HepG2 (cell line): ENCODE measurements around the gene THAP3. TPM values are rescaled to one million over a fixed set of nuclear protein-coding genes. Genes with fewer than 3 reads are reported as not detected.

Experiments used
- ATAC-seq: fragments of 200-7000 bp; cut with Tn5 transposase; 3 replicates; pipeline ENCODE4 v1.9.1; 2020; ENCODE audit warnings: mild to moderate bottlenecking, moderate library complexity
- BruUV-seq: library from RNA; stranded (reverse); fragments of 400-500 nt; replicated peaks from 2 replicates; lab custom pipeline; 2021; lab: Mats Ljungman, UMichigan
- CTCF ChIA-PET: fragments of 300-600 bp; formaldehyde crosslinking; extraction: SDS; loops from one replicate; lab custom pipeline; 2021; ENCODE audit warnings: low total read pairs, inconsistent platforms, low intra/inter-chr PET ratio; lab: Yijun Ruan, JAX
- POLR2A ChIA-PET: fragments of 350-600 bp; sonication (Branson Sonifier 250); formaldehyde crosslinking; loops from one replicate; lab custom pipeline; 2020; ENCODE audit warnings: antibody characterized with exemption, inconsistent platforms; lab: Yijun Ruan, JAX
- DNase-seq: peaks from one replicate; pipeline ENCODE4 v3.0.0-alpha.2; 2015; ENCODE audit warnings: low spot score
- FAIRE-seq: peaks from 3 replicates; lab custom pipeline; 2011; peaks lifted over from hg19 to GRCh38; lab: Jason Lieb, UNC
- H2AFZ ChIP-seq: one replicate; pipeline ENCODE4 v1.6.1; 2011; ENCODE audit warnings: low read length, inconsistent platforms
- H3K27ac ChIP-seq: fragments of 300-600 bp; 3 replicates; pipeline ENCODE4 v1.8.0; 2011; ENCODE audit warnings: mixed run types, mild to moderate bottlenecking, mixed read lengths, low read length, inconsistent platforms; ENCODE audit not compliant: insufficient read depth; ENCODE audit errors: extremely low read length
- H3K27me3 ChIP-seq, 2 experiments: fragments of 200-600 bp in 1 of 2; 2 replicates in 1 of 2; 3 replicates in 1 of 2; pipeline versions ENCODE4 v1.6.0 to v1.8.0; 2011; ENCODE audit warnings: low read length in 2 of 2, mild to moderate bottlenecking in 2 of 2, moderate library complexity in 2 of 2, inconsistent platforms in 1 of 2; ENCODE audit not compliant: insufficient read depth in 2 of 2, control insufficient read depth in 1 of 2
- H3K36me3 ChIP-seq, 2 experiments: fragments of 200-600 bp in 1 of 2; replicated peaks in 1 of 2; 2 replicates in 1 of 2; 3 replicates in 1 of 2; pipeline versions ENCODE4 v1.5.1 to v1.8.0; 2011; ENCODE audit warnings: low read length in 2 of 2, inconsistent platforms in 1 of 2; ENCODE audit not compliant: insufficient read depth in 2 of 2, control insufficient read depth in 1 of 2
- H3K4me1 ChIP-seq: 2 replicates; pipeline ENCODE4 v1.5.1; 2012; ENCODE audit warnings: low read length, inconsistent platforms; ENCODE audit not compliant: insufficient read depth
- H3K4me2 ChIP-seq: 2 replicates; pipeline ENCODE4 v1.6.0; 2011; ENCODE audit warnings: low read depth, low read length, inconsistent platforms
- H3K4me3 ChIP-seq, 3 experiments: fragments of 200-600 bp in 1 of 3; sonication (generic), shearing (Covaris generic) in 1 of 3; replicated peaks in 1 of 3; 2 replicates each; pipeline ENCODE4 v1.5.1; 2011 to 2016; ENCODE audit warnings: low read length in 3 of 3, inconsistent platforms in 2 of 3, low read depth in 2 of 3, mild to moderate bottlenecking in 2 of 3, control low read depth in 1 of 3, mixed read lengths in 1 of 3; ENCODE audit not compliant: insufficient read depth in 1 of 3
- H3K79me2 ChIP-seq: one replicate; pipeline ENCODE4 v1.6.1; 2011; ENCODE audit warnings: low read length, inconsistent platforms; ENCODE audit not compliant: insufficient read depth
- H3K9ac ChIP-seq: 2 replicates; pipeline ENCODE4 v1.6.0; 2011; ENCODE audit warnings: mild to moderate bottlenecking, low read depth, low read length, inconsistent platforms; ENCODE audit not compliant: insufficient read depth
- H3K9me3 ChIP-seq: 2 replicates; pipeline ENCODE4 v1.5.1; 2012; ENCODE audit warnings: mild to moderate bottlenecking, low read length
- H4K20me1 ChIP-seq: 2 replicates; pipeline ENCODE4 v1.6.0; 2011; ENCODE audit warnings: inconsistent platforms, mild to moderate bottlenecking, low read length, moderate library complexity; ENCODE audit not compliant: insufficient read depth
- ADNP ChIP-seq: sonication (generic); formaldehyde crosslinking; IDR thresholded peaks from 2 replicates; pipeline ENCODE4 v1.4.0; 2020; ENCODE audit warnings: missing genetic modification reagents
- AKAP8 ChIP-seq: sonication (generic); formaldehyde crosslinking; IDR thresholded peaks from 2 replicates; pipeline ENCODE4 v1.5.1; 2020; ENCODE audit warnings: mild to moderate bottlenecking, missing genetic modification reagents
- CBFB ChIP-seq: sonication (generic); formaldehyde crosslinking; IDR thresholded peaks from 2 replicates; pipeline ENCODE4 v1.4.0; 2020; ENCODE audit warnings: missing genetic modification reagents
- CENPT ChIP-seq: sonication (generic); formaldehyde crosslinking; IDR thresholded peaks from 2 replicates; pipeline ENCODE4 v1.8.0; 2022; ENCODE audit warnings: low read depth, mild to moderate bottlenecking, moderate library complexity, missing genetic modification reagents
- GABPB1 ChIP-seq: IDR thresholded peaks from 2 replicates; pipeline ENCODE4 v1.6.1; 2016; ENCODE audit warnings: mild to moderate bottlenecking, missing genetic modification reagents, moderate library complexity, missing compliant biosample characterization
- GATAD1 ChIP-seq: IDR thresholded peaks from 2 replicates; pipeline ENCODE4 v1.6.1; 2016; ENCODE audit warnings: missing genetic modification reagents, missing compliant biosample characterization
- HIVEP1 ChIP-seq: sonication (generic); formaldehyde crosslinking; IDR thresholded peaks from 2 replicates; pipeline ENCODE4 v1.4.0; 2020; ENCODE audit warnings: mild to moderate bottlenecking, missing genetic modification reagents
- MXD1 ChIP-seq: sonication (generic); formaldehyde crosslinking; IDR thresholded peaks from 2 replicates; pipeline ENCODE4 v1.4.0; 2020; ENCODE audit warnings: mild to moderate bottlenecking, missing genetic modification reagents
- SNAPC5 ChIP-seq: sonication (generic); formaldehyde crosslinking; IDR thresholded peaks from 2 replicates; pipeline ENCODE4 v1.8.1; 2023; ENCODE audit warnings: mild to moderate bottlenecking, missing genetic modification reagents, borderline replicate concordance
- SP4 ChIP-seq: sonication (generic); formaldehyde crosslinking; IDR thresholded peaks from 2 replicates; pipeline ENCODE4 v1.8.1; 2023; ENCODE audit warnings: mild to moderate bottlenecking, missing genetic modification reagents
- SPEN ChIP-seq: sonication (generic); formaldehyde crosslinking; IDR thresholded peaks from 2 replicates; pipeline ENCODE4 v1.5.1; 2020; ENCODE audit warnings: low read depth, mild to moderate bottlenecking, missing genetic modification reagents
- TMF1 ChIP-seq: sonication (generic); formaldehyde crosslinking; IDR thresholded peaks from 2 replicates; pipeline ENCODE4 v1.8.1; 2022; ENCODE audit warnings: low read depth, missing genetic modification reagents
- ZFX ChIP-seq: sonication (generic); formaldehyde crosslinking; IDR thresholded peaks from 2 replicates; pipeline ENCODE4 v1.4.0; 2020; ENCODE audit warnings: mild to moderate bottlenecking, low read depth, missing genetic modification reagents, moderate library complexity
- ZNF501 ChIP-seq: sonication (generic); formaldehyde crosslinking; IDR thresholded peaks from 2 replicates; pipeline ENCODE4 v1.5.1; 2020; ENCODE audit warnings: mild to moderate bottlenecking, moderate library complexity, missing genetic modification reagents
- ZNF724P ChIP-seq: sonication (generic); formaldehyde crosslinking; IDR thresholded peaks from 2 replicates; pipeline ENCODE4 v1.8.0; 2022; ENCODE audit warnings: missing genetic modification reagents, borderline replicate concordance
- WGBS: methylation state at CpG from one replicate; pipeline ENCODE4 v1.1.6; 2017; ENCODE audit warnings: low lambda C conversion rate; 5-methylcytosine and 5-hydroxymethylcytosine counted together
- in situ Hi-C: cut with HindIII; loops from 2 replicates; pipeline ENCODE4 v1.10.0; 2017; ENCODE audit warnings: low pct_unique_long_range_greater_than_20kb; ENCODE audit not compliant: extremely low pct_ligation_motif_present
- intact Hi-C: fragments of 100-400 bp; cut with micrococcal nuclease; formaldehyde crosslinking; loops from one replicate; pipeline ENCODE4 v1.10.0; 2022; ENCODE audit not compliant: unreplicated experiment
- polyA plus RNA-seq, 8 experiments: library from polyadenylated mRNA; depleted of rRNA in 3 of 8; stranded (reverse) in 7 of 8; unstranded in 1 of 8; fragments of >200 nt; fragmentation: Illumina TruSeq in 4 of 8; extraction: Trizol in 4 of 8; gene quantifications; 2 replicates each; pipeline versions ENCODE4 v1.2.1 to v1.2.3, GENCODE V29; 2011 to 2016; ENCODE audit warnings: low read depth in 4 of 8, missing spikeins in 1 of 8, mixed read lengths in 1 of 8; ENCODE audit not compliant: insufficient read depth in 1 of 8
- total RNA-seq, 5 experiments: library from RNA; depleted of rRNA; stranded (reverse); fragments of >200 nt; fragmentation: Illumina TruSeq; extraction: Trizol; gene quantifications; 2 replicates each; pipeline ENCODE4 v1.2.3, GENCODE V29; 2016; ENCODE audit warnings: low read depth in 1 of 5
- TF ChIP-seq, protein P1 (sequence below): sonication (generic); formaldehyde crosslinking; IDR thresholded peaks from 2 replicates; pipeline ENCODE4 v1.5.0; 2020; ENCODE audit warnings: mild to moderate bottlenecking, missing genetic modification reagents, moderate library complexity
- TF ChIP-seq, protein P2 (sequence below): sonication (generic); formaldehyde crosslinking; IDR thresholded peaks from 2 replicates; pipeline ENCODE4 v1.5.0; 2020; ENCODE audit warnings: mild to moderate bottlenecking, missing genetic modification reagents, borderline replicate concordance

THAP3 gene
- total and polyA plus RNA-seq, 2 of the 13 experiments (the other 11 are each of a cell fraction or from before 2014, with no cell fraction given), result 10.3 to 14.9 TPM

DNA sequence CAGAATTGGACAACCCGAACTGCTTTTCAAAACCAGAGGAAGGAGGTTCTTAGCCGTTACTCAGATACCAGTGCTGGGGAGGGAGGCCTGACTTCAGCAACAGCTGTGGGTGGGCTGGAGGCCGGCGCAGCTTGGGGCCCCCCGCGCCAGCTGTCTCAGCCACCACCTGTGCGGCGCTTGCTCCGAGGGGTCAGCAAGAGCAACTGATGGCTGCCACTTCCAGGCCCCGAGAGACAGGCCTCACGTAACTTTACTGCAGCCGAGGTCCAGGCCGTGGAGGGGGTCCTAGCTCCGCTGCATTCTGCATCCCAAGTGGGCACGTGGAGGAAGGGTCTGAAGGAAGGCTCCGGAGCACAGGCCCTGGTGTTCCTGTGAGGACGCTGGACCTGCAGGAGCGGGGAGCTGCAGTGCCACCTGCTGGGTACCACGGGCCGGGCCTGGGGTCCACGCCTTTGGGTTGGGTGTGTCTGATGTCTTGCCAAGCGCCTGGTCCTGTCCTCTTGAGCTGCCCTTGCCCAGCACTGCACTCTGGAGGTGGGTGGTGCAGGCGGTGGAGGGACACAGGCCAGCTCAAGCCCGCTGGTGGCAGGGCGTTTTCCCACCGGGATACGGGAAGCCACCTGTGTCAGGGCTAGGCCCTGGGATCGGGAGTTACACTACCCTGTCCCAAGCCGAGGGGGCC is 9.8 kb downstream of the THAP3 start:
- H3K27ac ChIP-seq, result no peak overlapping the region
- in situ Hi-C loops, result no loop called here
- no peaks in the 10 kb centered on the region for H3K27me3 ChIP-seq
- intact Hi-C loops, result loop anchor here (1.0 kb wide), 1 partner anchor 32 kb away; the partner anchor contains the start of gene KLHL21
- peaks cover 8% of the 10 kb centered on the region; the same call in 1 of the 2 replicates for H4K20me1 ChIP-seq
- no peak overlapping the region for H3K4me3 ChIP-seq
- ChIA-PET POLR2A (interaction anchor here (0.7 kb wide), 1 partner anchor 55 kb away, joined by 3 read pairs; the partner anchor contains the start of gene ZBTB48), CTCF (interaction anchor here (0.9 to 2.1 kb wide), 2 partner anchors 54 to 80 kb away, joined by 3 to 11 read pairs; partner anchors contain the start of genes NOL9 and TAS1R1)
- no peaks in the 10 kb centered on the region for H3K79me2 ChIP-seq
- H3K36me3 ChIP-seq, result peaks cover 34 to 74% of the 10 kb centered on the region in 2 experiments; a peak in 4 of 5 replicates
- FAIRE-seq, result peak; percentile 47
- H3K4me1 ChIP-seq, result no peaks in the 10 kb centered on the region
- H3K9me3 ChIP-seq, result no peaks in the 10 kb centered on the region
- no peak overlapping the region for H2AFZ ChIP-seq
- H3K4me2 ChIP-seq, result no peak overlapping the region
- peak; percentile 40 for DNase-seq
- H3K9ac ChIP-seq, result no peak overlapping the region
- ATAC-seq, result peak; percentile 83
- 84% methylated on average over 18 of the region's 29 CpGs for WGBS
- BruUV-seq, result TSS peak; percentile 59
- TF ChIP-seq CENPT (CRISPR knock-in tag), result 0 out of 2 replicates have a peak, but pooled peaks have one; percentile 35
- TF ChIP-seq GABPB1 (CRISPR knock-in tag), result peak; percentile 25; the same call in 1 of the 2 replicates
- TF ChIP-seq SP4 (CRISPR knock-in tag), result no peak
- no peak for TF ChIP-seq CBFB (CRISPR knock-in tag)
- TF ChIP-seq ADNP, result no peak
- TF ChIP-seq TMF1 (CRISPR knock-in tag), result 0 out of 2 replicates have a peak, but pooled peaks have one; percentile 46
- TF ChIP-seq, protein P1, sequence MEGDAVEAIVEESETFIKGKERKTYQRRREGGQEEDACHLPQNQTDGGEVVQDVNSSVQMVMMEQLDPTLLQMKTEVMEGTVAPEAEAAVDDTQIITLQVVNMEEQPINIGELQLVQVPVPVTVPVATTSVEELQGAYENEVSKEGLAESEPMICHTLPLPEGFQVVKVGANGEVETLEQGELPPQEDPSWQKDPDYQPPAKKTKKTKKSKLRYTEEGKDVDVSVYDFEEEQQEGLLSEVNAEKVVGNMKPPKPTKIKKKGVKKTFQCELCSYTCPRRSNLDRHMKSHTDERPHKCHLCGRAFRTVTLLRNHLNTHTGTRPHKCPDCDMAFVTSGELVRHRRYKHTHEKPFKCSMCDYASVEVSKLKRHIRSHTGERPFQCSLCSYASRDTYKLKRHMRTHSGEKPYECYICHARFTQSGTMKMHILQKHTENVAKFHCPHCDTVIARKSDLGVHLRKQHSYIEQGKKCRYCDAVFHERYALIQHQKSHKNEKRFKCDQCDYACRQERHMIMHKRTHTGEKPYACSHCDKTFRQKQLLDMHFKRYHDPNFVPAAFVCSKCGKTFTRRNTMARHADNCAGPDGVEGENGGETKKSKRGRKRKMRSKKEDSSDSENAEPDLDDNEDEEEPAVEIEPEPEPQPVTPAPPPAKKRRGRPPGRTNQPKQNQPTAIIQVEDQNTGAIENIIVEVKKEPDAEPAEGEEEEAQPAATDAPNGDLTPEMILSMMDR, result peak; percentile 88
- TF ChIP-seq SPEN (CRISPR knock-in tag), result peak; percentile 43; the same call in 1 of the 2 replicates
- peak; percentile 52; the same call in 1 of the 2 replicates for TF ChIP-seq AKAP8 (CRISPR knock-in tag)
- TF ChIP-seq, protein P2, sequence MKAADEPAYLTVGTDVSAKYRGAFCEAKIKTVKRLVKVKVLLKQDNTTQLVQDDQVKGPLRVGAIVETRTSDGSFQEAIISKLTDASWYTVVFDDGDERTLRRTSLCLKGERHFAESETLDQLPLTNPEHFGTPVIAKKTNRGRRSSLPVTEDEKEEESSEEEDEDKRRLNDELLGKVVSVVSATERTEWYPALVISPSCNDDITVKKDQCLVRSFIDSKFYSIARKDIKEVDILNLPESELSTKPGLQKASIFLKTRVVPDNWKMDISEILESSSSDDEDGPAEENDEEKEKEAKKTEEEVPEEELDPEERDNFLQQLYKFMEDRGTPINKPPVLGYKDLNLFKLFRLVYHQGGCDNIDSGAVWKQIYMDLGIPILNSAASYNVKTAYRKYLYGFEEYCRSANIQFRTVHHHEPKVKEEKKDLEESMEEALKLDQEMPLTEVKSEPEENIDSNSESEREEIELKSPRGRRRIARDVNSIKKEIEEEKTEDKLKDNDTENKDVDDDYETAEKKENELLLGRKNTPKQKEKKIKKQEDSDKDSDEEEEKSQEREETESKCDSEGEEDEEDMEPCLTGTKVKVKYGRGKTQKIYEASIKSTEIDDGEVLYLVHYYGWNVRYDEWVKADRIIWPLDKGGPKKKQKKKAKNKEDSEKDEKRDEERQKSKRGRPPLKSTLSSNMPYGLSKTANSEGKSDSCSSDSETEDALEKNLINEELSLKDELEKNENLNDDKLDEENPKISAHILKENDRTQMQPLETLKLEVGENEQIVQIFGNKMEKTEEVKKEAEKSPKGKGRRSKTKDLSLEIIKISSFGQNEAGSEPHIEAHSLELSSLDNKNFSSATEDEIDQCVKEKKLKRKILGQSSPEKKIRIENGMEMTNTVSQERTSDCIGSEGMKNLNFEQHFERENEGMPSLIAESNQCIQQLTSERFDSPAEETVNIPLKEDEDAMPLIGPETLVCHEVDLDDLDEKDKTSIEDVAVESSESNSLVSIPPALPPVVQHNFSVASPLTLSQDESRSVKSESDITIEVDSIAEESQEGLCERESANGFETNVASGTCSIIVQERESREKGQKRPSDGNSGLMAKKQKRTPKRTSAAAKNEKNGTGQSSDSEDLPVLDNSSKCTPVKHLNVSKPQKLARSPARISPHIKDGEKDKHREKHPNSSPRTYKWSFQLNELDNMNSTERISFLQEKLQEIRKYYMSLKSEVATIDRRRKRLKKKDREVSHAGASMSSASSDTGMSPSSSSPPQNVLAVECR (CRISPR knock-in tag), result peak; percentile 23; the same call in 1 of the 2 replicates
- TF ChIP-seq GATAD1 (CRISPR knock-in tag), result 0 out of 2 replicates have a peak, but pooled peaks have one; percentile 27
- 0 out of 2 replicates have a peak, but pooled peaks have one; percentile 46 for TF ChIP-seq ZNF724P (CRISPR knock-in tag)
- TF ChIP-seq SNAPC5 (CRISPR knock-in tag), result no peak
- 0 out of 2 replicates have a peak, but pooled peaks have one; percentile 31 for TF ChIP-seq MXD1 (CRISPR knock-in tag)
- TF ChIP-seq HIVEP1 (CRISPR knock-in tag), result 0 out of 2 replicates have a peak, but pooled peaks have one; percentile 36
- TF ChIP-seq ZFX (CRISPR knock-in tag), result peak; percentile 51; the same call in 1 of the 2 replicates
- TF ChIP-seq ZNF501 (CRISPR knock-in tag), result peak; percentile 32; the same call in 1 of the 2 replicates
